Measurements from ENCODE around the gene SLIT2. TPM values are rescaled to one million over a fixed set of nuclear protein-coding genes. Genes with fewer than 3 reads are reported as not detected.

SLIT2 gene
- total RNA-seq, 3 donors from 2014 or later: 0.11 TPM; not detected in 2

- no peak for ATAC-seq
- no peak for DNase-seq
- Mint-ChIP-seq H3K4me1 (ENCODE audit: low read depth) (no peaks in the 10 kb centered on the region), H3K4me3 (no peak overlapping the region), H3K27me3 (ENCODE audit: low read depth) (no peaks in the 10 kb centered on the region), H3K9me3 (no peaks in the 10 kb centered on the region), H3K36me3 (ENCODE audit: insufficient read depth) (no peaks in the 10 kb centered on the region)
Observed at GRCh38 chr4:20299515-20299914, 47.8 kb downstream of the SLIT2 start.

GRCh38 chr4:20301161-20301560 lies 49.5 kb downstream of the SLIT2 start:
- ATAC-seq: no peak
- no peak overlapping the region for H3K4me3 Mint-ChIP-seq
- H3K9me3 Mint-ChIP-seq: no peaks in the 10 kb centered on the region
- no peak for DNase-seq
- no peaks in the 10 kb centered on the region for H3K27me3 Mint-ChIP-seq (ENCODE audit: low read depth)
- H3K4me1 Mint-ChIP-seq (ENCODE audit: low read depth): no peaks in the 10 kb centered on the region
- no peaks in the 10 kb centered on the region for H3K36me3 Mint-ChIP-seq (ENCODE audit: insufficient read depth)
